ENCODE data around the gene NAALAD2. TPM values are rescaled to one million over a fixed set of nuclear protein-coding genes. Genes with fewer than 3 reads are reported as not detected.
A peak's percentile ranks its signal among the peaks of the same experiment; 100 is the strongest.
"Not testable (repeated sequence)": the region's sequence is repeated elsewhere in the genome, so short reads cannot be mapped to it uniquely, and the experiment has no call there.

Gene NAALAD2
- total RNA-seq, 2 experiments from 2014 or later: not detected

GRCh38 chr11:90223248-90223585 is 88.8 kb downstream of the NAALAD2 start:
- Mint-ChIP-seq H3K27me3 (ENCODE audit: low read depth) (no peaks in the 10 kb centered on the region), H3K27ac (peak overlapping the region; percentile 97), H3K9me3 (peaks cover 1% of the 10 kb centered on the region), H3K4me3 (peak overlapping the region; percentile 98), H3K4me1 (ENCODE audit: low read depth) (peaks cover 40% of the 10 kb centered on the region), H3K36me3 (ENCODE audit: low read depth) (peaks cover 34% of the 10 kb centered on the region)
- intact Hi-C loops (cut with micrococcal nuclease): loop anchor here (1.0 kb wide), 3 partner anchors 9 to 28 kb away; no protein-coding TSS in a partner anchor
- CTCF ChIA-PET: no interaction called here
- no peak for DNase-seq

GRCh38 chr11:90228056-90228455 is 93.6 kb downstream of the NAALAD2 start:
- Mint-ChIP-seq H3K4me1 (ENCODE audit: low read depth) (peaks cover 3% of the 10 kb centered on the region), H3K27ac (no peak overlapping the region), H3K4me3 (no peak overlapping the region), H3K27me3 (ENCODE audit: low read depth) (no peaks in the 10 kb centered on the region), H3K36me3 (ENCODE audit: low read depth) (no peaks in the 10 kb centered on the region), H3K9me3 (no peaks in the 10 kb centered on the region)
- intact Hi-C loops (cut with micrococcal nuclease): no loop called here
- CTCF ChIA-PET: no interaction called here
- no peak for DNase-seq

GRCh38 chr11:90229791-90230190 is 95.3 kb downstream of the NAALAD2 start:
- no peaks in the 10 kb centered on the region for H3K9me3 Mint-ChIP-seq
- H3K4me3 Mint-ChIP-seq: no peak overlapping the region
- CTCF ChIA-PET: no interaction called here
- H3K27me3 Mint-ChIP-seq (ENCODE audit: low read depth): no peaks in the 10 kb centered on the region
- no peak for DNase-seq
- intact Hi-C loops (cut with micrococcal nuclease): no loop called here
- no peaks in the 10 kb centered on the region for H3K4me1 Mint-ChIP-seq (ENCODE audit: low read depth)
- no peaks in the 10 kb centered on the region for H3K36me3 Mint-ChIP-seq (ENCODE audit: low read depth)
- no peak overlapping the region for H3K27ac Mint-ChIP-seq

GRCh38 chr11:90234977-90235376 is 100.5 kb downstream of the NAALAD2 start:
- no peaks in the 10 kb centered on the region for H3K36me3 Mint-ChIP-seq (ENCODE audit: low read depth)
- CTCF ChIA-PET: interaction anchor here (1.2 kb wide), 1 partner anchor 34 kb away, joined by 3 read pairs; no protein-coding TSS in a partner anchor
- H3K9me3 Mint-ChIP-seq: no peaks in the 10 kb centered on the region
- intact Hi-C loops (cut with micrococcal nuclease): no loop called here
- H3K4me3 Mint-ChIP-seq: no peak overlapping the region
- H3K27ac Mint-ChIP-seq: no peak overlapping the region
- peaks cover 4% of the 10 kb centered on the region for H3K27me3 Mint-ChIP-seq (ENCODE audit: low read depth)
- no peaks in the 10 kb centered on the region for H3K4me1 Mint-ChIP-seq (ENCODE audit: low read depth)
- DNase-seq: no peak

- CTCF ChIA-PET: interaction anchor here (0.6 to 1.2 kb wide), 3 partner anchors 17 to 75 kb away, joined by 3 read pairs; no protein-coding TSS in a partner anchor
- Mint-ChIP-seq H3K27ac (no peak overlapping the region), H3K4me1 (ENCODE audit: low read depth) (no peaks in the 10 kb centered on the region), H3K4me3 (no peak overlapping the region), H3K27me3 (ENCODE audit: low read depth) (peaks cover 4% of the 10 kb centered on the region), H3K36me3 (ENCODE audit: low read depth) (no peaks in the 10 kb centered on the region), H3K9me3 (no peaks in the 10 kb centered on the region)
- DNase-seq: no peak
- intact Hi-C loops (cut with micrococcal nuclease): no loop called here
These were observed 101.1 kb downstream of the NAALAD2 start for GRCh38 chr11:90235526-90235925.

GRCh38 chr11:90237004-90237403 is 102.5 kb downstream of the NAALAD2 start:
- intact Hi-C loops (cut with micrococcal nuclease): no loop called here
- Mint-ChIP-seq H3K4me3 (no peak overlapping the region), H3K27me3 (ENCODE audit: low read depth) (peaks cover 4% of the 10 kb centered on the region), H3K36me3 (ENCODE audit: low read depth) (no peaks in the 10 kb centered on the region), H3K27ac (no peak overlapping the region), H3K4me1 (ENCODE audit: low read depth) (no peaks in the 10 kb centered on the region), H3K9me3 (no peaks in the 10 kb centered on the region)
- no peak for DNase-seq
- CTCF ChIA-PET: no interaction called here

- DNase-seq: peak; percentile 29
- H3K36me3 Mint-ChIP-seq (ENCODE audit: low read depth); H3K9me3 Mint-ChIP-seq; CTCF ChIA-PET; H3K4me3 Mint-ChIP-seq; H3K4me1 Mint-ChIP-seq (ENCODE audit: low read depth); H3K27ac Mint-ChIP-seq; intact Hi-C loops (cut with micrococcal nuclease); H3K27me3 Mint-ChIP-seq (ENCODE audit: low read depth): not testable (repeated sequence)
These were observed 105.6 kb downstream of the NAALAD2 start for GRCh38 chr11:90239967-90240636.

- no peak for DNase-seq
- no peaks in the 10 kb centered on the region for H3K4me1 Mint-ChIP-seq (ENCODE audit: low read depth)
- no peak overlapping the region for H3K27ac Mint-ChIP-seq
- intact Hi-C loops (cut with micrococcal nuclease): no loop called here
- CTCF ChIA-PET: no interaction called here
- H3K9me3 Mint-ChIP-seq: no peaks in the 10 kb centered on the region
- H3K4me3 Mint-ChIP-seq: no peak overlapping the region
- no peaks in the 10 kb centered on the region for H3K36me3 Mint-ChIP-seq (ENCODE audit: low read depth)
- H3K27me3 Mint-ChIP-seq (ENCODE audit: low read depth): peaks cover 13% of the 10 kb centered on the region
These were observed 107.0 kb downstream of the NAALAD2 start for GRCh38 chr11:90241414-90241813.

Other genes with a start within 250 kb of the NAALAD2 start
- not detected for gene TRIM49D1, start 212.4 kb upstream of the NAALAD2 start, total RNA-seq
- gene TRIM49D2, start 210.6 kb upstream of the NAALAD2 start, total RNA-seq: not detected
- gene TRIM64, start 168.6 kb upstream of the NAALAD2 start, total RNA-seq: not detected
- gene TRIM49C, start 103.6 kb upstream of the NAALAD2 start, total RNA-seq: not detected
- gene UBTFL1, start 48.7 kb upstream of the NAALAD2 start, total RNA-seq: not detected
- gene CHORDC1, start 88.4 kb downstream of the NAALAD2 start, total RNA-seq: 10 to 100 TPM; 49.8 to 49.9 TPM